ENCODE measurements around the gene WNK1.
"Not testable (repeated sequence)": the region's sequence is repeated elsewhere in the genome, so short reads cannot be mapped to it uniquely, and the experiment has no call there.

The WNK1 gene

DNA sequence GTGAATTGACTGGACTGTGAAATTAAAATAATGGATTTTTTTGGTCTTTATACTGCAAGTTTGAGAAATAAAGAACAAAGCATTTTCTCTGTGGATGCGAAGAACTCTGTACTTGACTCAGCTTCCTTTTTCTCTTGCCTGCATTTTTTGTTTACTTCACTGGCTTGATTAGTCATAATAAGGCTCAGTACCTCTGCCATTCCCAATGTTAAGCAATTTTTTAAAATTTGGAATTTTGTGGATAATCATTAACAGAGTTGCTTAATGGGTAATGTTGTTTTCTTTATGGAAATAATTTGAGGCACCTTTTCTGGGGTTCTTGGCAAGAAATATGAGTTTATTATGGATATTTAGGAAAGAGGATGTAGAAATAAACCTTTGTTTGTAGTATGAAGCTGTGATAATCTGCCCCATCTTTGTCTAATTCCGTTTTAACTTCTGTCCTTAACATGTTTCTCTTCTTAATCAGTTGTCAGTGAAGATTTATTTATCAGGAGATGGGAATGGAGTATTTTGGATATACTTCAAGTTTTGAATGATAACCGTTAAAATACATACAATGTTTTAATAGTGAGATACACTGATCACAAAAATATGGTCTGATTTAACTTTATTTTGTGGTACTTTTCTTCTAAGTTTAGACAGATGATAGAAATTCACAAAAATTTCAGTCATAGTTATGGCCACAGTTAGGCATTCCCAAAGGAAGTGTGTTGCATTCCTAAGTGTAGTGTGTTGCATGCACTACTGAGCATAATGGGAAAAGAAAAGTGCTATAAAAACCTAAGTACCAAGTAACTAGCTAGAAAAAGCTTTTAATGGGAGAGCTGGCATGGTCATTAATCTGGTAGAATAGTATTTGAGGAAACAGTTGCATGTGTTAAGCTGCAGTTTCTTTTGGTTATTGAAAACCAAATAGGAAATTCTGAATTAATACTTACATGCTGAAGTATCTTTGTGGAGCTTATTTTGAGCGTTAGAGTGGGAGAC is 27.7 kb downstream of the WNK1 start:
- DNase-seq, result no peak

DNA sequence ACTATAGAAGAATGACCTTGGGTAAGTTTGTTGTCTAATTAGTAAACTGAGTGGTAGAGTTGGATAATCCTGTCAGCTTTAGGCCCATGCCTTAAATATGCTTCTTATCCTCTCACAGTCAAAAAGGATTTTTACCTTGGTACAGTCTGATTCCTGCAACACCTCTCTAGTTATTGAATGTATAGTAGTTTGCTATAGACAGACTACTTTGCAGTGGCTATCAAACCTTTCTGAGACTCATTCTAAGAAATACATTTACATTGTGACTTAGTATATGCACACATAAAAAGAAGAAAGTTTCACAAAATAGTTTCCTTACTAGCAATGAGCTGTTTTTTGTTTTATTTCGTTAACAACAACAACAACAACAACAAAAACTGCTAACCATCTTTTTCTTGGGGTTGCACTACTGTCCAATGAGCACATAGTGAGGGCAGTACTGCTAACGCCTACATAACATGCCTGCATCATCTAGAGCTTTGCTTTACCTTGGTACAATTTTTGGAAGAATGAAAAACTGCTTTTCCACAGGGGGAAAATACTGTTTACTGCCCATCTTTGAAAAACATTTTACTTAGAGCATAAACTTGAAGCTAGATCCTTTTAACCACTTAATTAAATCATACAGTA is 28.5 kb downstream of the WNK1 start:
- DNase-seq, result no peak

DNA sequence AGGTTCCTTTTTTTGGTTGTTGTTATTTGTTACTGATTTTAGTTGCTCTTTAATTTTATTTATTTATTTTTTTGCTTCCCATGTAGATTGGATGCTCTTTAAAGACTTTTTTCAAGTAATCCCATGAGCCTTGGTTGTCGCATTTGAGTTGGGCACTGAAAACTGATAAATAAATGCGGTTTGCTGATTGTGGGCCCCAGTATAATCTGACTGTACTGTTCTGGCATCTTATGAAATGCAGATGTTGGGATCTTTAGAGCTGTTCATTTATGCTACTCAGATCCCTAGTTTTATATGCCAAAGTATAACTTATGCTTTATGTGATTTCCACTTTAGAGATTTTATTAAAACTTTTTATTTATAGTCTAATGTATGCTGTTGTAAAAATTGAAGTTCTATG is 33.3 kb downstream of the WNK1 start:
- no peak for DNase-seq

DNA sequence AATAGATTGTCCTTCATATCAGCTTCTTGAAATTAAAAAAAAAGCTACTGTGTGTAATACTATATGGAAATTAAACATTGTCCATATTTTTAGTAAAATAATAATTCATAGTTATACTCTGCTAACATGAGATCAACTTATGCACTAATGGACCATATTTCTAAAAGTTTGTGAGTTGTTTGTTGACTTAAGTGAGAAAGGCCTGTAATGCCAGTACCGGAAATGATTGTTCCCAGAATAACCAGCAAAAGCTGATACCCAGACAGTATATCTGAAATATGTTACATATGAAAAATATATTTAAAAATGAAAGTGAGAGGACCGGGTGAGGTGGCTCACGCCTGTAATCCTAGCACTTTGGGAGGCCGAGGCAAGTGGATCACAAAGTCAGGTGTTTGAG is 35.9 kb downstream of the WNK1 start:
- DNase-seq, result no peak

DNA sequence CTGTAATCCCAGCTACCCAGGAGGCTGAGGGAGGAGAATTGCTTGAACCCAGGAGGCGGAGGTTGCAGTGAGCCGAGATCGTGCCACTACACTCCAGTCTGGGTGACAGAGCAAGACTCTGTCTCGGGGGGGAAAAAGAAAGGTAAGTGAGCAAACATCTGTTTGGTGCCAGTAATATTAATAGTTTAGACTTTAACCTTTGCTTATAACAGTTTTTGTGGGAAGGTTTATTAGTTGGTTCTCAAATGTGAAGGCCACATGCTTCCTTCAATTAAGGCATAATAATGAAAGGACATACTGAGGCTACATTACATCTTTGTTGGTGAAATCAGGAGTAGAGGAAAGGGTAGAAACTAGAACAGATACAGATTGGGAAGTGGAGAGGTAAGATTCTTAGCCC is 36.4 kb downstream of the WNK1 start:
- not testable (repeated sequence) for DNase-seq

DNA sequence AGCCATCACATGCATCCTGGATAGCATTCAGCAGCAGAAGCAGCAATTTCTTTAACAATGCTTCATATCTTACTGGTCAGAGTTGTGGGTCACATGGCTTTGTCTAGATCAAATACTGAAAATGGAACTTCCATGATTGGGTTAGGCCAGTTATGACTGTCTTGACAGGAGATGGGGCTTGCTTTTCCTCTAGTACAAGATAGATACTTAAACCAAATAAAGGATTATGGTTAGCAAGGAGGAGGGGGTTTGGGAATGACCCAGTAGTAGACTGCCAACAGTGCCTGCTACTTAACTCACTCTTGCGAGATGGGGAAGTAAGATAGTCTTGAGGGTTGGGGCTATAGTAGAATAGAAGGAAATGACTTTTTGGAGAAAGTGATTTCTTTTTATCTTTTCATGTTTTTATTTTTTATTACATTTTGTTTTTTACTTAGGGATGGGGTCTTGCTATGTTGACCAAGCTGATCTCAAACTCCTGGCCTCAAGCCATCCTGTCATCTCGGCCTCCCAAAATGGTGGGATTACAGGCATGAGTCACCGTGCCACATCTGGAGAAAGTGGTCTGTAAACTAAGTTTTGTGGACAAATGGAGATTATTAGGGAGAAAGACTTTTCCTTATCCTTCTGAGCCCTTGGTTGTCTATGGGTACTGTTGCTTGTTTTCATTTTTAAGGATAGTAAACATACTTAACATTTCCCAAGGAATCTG is 37.6 kb downstream of the WNK1 start:
- DNase-seq, result no peak

DNA sequence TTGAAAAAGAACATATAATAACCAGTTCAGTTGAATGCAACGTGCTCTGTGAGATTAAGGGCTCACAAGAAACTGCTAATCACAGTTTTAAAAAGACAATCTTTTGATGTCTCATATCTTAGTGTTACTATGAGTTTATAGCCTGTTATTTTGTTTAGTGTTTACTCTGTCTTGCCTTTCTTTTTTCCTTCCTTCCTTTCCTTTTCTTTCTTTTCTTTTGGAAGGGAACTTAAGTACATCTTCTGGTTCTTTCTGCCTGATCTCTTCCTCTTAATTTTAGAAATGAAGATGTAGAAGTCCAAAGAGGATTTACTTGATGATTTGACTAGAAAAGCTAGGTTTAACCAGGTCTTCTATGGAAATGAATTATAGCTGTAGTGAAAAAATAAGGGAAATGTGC is 38.2 kb downstream of the WNK1 start:
- DNase-seq, result no peak

DNA sequence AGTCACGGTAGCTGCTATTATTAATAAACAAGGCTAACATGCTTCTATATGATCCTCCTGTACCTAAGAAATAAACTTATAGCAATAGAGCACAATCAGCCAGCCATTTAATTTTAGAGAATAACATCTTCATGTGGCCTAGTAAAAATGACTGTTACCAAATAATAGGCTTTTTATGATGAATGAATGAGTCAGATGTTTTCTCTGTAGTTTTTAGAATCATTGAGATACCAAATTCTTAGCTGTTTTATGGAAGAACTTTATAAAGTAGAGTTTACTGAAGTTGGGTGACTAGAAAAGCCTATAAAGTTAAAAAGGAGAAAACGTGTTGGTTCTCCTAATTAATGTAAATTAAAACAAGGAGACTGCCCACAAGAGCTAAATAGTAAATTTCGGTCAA is 40.7 kb downstream of the WNK1 start:
- DNase-seq, result no peak

DNA sequence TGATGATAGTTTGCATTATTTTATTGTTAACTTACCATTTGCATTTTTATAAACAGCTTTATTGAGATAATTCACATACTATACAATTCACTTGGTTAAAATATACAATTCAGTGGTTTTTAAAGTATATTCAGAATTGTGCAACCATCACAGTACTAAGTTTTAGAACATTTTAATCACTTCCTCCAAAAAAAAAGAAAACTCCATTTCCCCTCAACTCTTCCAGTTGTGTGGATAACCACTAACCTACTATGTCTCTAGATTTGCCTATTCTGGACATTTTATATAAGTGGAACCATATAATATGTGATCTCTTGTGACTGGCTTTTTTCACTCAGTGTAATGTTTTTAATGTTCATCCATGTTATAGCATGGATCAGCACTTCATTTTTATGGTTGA is 41.3 kb downstream of the WNK1 start:
- DNase-seq, result no peak

DNA sequence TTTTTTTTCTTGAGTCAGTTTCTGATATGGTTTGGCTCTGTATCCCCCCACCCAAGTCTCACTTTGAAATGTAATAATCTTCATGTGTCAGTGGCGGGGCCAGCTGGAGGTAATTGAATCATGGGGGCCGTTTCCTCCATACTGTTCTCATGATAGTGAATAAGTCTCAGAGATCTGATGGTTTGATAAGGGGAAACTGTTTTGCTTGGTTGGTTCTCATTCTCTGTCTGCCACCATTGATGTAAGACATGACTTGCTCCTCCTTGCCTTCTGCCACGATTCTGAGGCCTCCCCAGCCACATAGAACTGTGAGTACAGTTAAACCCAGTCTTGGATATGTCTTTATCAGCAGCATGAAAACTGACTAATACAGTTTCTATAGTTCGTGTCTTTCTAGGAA is 42.9 kb downstream of the WNK1 start:
- no peak for DNase-seq

DNA sequence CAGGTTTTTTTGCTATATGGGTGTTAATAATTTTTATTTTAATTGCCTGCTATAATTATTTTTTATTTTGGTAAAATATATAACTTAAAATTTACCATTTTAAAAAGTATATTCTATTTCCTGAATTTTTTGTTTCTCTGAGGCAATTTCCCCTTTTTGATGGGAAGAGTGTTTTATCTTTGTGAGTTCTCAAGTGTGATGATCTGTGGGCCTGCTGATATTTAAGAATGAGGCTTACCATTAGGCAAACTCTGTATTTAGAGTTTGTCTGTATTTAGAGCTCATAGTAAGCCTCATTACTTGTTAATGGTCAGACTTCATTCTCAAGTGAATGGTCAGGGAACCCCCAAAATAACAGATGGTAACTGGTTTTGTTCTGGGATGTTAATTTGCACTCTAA is 48.0 kb downstream of the WNK1 start:
- DNase-seq, result no peak

DNA sequence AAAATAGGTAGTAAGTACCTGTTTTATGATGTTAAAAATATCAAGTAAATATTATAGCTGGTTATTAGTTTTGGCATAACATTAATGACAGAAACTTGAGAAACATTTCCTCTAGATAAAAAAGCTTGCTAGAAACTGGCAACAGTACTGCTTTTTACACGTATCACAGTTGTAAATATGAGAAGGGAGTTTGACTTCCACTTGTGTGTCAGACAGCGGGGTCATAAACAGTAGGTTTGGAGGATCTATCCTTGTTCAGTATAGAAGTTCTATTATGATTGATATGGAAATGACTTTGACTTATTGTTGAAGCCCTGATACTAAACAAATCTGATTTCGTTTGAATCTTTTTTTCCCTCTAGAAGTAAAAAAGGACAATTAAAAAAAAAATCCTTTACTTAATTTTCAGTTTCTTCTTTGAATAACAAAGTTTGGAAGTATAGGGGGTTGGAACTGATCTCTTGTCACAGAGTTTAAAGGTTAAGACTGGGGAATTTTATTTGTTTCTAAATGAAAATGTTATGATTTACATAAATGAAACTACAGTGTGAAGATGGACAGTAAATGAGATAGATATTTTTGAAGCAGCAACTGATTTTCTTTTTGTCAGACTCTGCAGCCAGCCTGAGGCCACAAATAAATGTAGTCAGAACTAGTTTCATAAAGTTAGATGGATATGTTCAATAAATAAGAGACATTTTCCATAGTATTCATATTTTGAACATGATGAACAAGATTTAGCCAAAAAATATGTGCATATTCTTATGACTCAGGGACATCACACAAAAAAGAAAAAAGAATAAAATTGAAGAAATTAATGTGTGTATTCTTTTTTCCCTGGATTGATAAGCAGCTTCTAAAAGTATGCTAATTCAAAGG is 50.1 kb downstream of the WNK1 start:
- no peak for DNase-seq

DNA sequence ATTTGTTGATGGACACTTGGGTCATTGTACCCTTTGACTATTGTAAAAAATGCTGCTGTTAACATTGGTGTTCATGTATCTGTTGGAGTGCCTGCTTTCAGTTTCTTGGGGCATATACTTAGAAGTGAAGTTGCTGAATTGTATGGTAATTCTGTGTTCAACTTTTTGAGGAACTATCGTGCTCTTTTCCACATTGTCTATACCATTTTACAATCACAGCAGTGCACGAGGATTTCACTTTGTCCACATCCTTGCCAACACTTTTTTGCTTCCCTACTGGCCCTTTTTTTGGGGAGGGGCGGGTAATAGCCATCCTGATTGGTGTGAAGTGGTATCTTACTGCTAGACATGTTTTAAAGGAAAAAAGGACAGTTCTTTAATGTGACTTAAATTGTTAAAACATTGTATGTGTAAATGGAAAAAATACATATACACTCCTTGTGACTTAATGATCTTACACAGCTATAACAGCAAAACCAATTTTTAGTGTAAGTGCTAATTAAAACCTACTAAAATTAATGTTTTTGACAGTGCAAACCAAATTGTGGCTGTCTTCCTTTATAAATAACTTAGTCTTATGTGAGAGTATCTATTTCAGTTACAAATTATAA is 52.7 kb downstream of the WNK1 start:
- DNase-seq, result no peak

DNA sequence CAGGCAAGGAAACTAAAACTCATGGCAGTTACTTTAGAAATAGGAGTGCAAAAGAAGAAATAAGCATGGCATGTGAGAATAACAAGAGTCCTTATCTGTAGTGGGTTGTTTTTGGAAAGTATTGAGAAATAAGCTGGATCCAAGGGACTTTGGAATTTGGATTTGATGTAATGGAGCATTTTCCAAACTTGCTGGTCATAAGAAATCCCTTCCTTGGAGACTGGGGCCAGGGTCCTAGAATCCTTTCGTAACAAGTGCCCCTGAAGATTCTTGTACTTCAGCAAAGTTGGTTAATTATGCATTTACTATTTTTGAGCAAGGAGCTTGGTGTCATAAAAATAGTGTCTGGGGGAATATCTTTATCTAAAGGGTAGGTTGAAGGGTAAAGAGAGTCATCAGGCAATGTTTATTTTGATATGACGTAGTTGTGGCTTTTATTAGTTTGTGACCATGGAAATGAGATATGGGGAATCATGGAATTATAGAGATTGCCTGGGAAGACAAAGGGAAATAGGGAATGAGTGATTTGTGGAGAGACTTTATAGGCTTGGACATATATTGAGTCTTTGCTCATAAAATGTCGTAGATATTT is 53.9 kb downstream of the WNK1 start:
- no peak for DNase-seq

DNA sequence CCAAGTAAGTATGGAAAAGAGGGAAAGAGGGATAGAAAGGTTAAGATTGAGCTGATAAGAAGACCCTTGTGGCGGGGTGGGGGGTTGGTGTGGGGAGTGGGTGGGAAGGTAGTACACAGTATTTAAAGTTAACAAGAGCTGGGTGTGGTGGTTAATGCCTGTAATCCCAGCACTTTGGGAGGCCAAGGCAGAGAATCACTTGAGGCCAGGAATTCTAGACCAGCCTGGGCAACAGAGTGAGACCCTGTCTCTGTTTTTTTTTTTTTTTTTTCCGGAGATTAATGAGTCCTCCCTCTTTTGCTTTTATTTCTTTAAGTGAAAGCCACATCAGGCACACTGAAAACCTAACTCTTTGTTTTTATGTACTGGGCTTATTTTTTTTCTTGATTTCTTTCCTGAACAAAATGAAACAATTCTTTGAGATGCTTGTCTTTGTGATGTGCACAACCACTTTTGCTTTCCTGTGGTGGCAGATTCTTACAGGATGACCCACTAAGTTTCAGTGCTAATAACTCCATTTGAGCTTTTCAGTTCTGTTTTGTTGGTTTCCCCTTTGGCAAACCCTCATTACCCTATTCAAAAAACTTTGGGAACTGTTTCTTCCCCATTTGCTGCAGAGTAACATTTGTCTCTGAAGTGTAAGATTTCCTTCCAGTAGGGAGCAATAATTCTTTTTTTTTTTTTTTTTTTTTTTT is 54.8 kb downstream of the WNK1 start:
- DNase-seq, result no peak

DNA sequence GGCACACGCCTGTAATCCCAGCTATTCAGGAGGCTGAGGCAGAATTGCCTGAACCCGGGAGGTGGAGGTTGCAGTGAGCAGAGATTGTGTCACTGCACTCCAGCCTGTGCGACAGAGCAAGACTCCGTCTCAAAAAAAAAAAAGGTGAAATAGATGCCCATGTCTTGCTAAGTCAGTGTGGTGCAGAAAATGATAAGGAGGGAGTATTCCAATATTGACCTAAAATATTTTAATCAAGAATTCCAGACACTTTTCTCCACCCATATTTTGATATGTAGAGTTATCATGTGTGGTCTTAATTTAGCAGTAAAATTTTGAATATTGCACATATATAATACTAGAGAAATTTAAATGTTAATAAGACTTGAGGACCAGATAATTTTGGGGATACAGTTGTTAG is 57.7 kb downstream of the WNK1 start:
- no peak for DNase-seq

DNA sequence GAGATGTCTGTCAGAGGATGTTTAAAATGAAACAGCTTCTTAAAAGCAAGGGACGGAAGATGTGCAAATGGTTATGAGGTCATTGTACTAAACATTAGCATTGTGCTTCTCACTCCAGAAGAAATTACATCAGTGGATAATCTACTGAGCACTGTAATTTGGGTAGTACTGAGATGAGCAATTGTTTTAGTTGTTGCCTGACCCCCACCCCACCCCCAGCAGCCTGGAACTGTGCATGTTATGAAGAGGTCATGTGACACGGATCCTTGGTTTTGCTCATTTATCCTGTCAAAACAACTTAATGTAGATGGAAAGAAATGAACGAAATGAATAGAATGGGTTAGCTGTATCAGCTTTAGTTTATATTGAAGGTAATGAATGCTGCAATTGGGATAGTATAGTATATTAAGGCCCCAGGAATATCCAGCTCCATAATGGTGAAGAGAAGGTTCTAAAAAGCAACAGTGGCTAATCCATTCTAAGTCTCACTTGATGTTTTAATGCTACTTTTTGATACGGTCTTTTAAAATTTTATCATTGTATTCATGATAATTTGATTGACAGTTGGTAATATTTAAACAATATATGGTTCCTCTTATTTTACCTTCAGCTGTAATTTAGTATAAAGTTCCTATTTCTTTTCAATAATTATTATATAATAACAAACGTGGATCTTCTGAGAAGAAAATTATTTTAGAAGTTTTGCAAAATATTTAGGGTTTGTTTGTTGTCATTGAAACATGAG is 58.5 kb downstream of the WNK1 start:
- no peak for DNase-seq

DNA sequence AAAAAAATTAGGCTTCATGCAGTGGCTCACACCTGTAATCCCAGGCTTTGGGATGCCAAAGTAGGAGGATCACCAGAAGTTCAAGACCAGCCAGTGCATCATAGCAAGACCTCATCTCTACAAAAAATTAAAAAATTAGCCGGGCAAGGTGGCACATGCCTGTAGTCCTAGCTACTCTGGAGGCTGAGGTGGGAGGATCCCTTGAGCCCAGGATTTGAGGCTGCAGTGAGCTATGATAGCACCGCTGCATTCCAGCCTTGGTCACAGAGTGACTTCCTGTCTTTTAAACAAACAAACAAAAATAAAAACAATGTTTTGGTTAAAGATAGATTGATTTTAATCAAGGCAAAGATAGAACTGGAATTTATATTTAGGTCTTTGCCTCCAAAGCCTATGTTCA is 60.6 kb downstream of the WNK1 start:
- DNase-seq, result no peak

DNA sequence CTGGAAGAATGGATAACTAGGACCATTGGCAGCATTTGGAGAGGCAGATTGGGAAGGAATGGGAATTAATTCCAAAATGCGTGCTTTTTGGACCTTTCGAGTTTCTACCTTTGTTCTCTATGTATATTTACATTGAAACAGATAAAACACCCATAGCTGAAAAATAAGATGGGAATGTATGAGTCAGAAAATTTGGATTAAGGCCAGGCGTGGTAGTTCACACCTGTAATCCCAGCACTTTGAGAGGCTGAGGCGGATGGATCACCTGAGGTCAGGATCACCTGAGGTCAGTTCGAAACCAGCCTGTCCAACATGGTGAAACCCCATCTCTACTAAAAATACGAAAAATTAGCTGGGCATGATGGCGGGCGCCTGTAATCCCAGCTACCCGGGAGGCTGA is 65.1 kb downstream of the WNK1 start:
- not testable (repeated sequence) for DNase-seq

DNA sequence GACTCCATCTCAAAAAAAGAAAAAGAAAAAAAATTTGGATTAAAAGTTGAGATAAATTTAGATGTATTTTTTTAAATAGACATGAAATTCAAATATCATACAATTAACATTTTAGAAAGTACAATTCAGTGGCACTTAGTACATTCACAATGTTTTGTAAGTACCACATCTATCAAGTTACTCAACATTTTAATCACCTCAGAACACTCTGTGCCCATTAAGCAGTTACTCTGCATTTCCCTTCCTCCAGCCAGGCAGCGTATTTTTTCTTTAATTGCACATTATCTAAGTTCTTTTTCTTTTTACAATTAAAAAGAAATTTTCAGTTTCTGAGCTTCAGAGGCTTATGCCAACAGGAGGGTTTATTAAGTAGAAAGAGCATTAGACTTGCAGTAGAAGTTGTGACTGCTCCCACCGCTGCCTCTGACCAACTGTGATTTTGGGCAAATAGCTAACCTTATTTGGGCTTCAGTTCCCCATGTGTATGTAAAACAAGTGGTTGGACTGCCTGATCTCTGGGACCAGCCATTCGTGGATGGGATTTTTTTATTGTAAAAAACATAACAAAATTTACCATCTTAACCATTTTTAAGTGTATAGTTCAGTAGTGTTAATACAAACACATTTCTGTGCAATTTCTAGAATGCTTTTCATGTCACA is 65.7 kb downstream of the WNK1 start:
- DNase-seq, result no peak
